H9 (cell line): Measurements from ENCODE around the gene TCEA3. TPM values are rescaled to one million over a fixed set of nuclear protein-coding genes. Genes with fewer than 3 reads are reported as not detected.

ENCODE experiments used
- DNase-seq: peaks from one replicate; pipeline ENCODE4 v3.0.0-alpha.2; 2017
- H2AFZ ChIP-seq: one replicate; pipeline ENCODE4 v1.6.1; 2013; ENCODE audit warnings: mild to moderate bottlenecking, low read length, control low read depth, moderate library complexity
- H2AK5ac ChIP-seq: 2 replicates; pipeline ENCODE4 v1.6.1; 2013; ENCODE audit warnings: low read length, control low read depth, mixed read lengths; ENCODE audit not compliant: insufficient read length
- H2BK120ac ChIP-seq: one replicate; pipeline ENCODE4 v1.6.1; 2013; ENCODE audit warnings: low read depth, mild to moderate bottlenecking, low read length, control low read depth, inconsistent platforms; ENCODE audit not compliant: poor library complexity, severe bottlenecking
- H2BK12ac ChIP-seq: 2 replicates; pipeline ENCODE4 v1.6.1; 2013; ENCODE audit warnings: low read length, control low read depth, mixed read lengths, low read depth; ENCODE audit not compliant: insufficient read length
- H2BK15ac ChIP-seq: 2 replicates; pipeline ENCODE4 v1.6.1; 2013; ENCODE audit warnings: low read depth, low read length, control low read depth
- H2BK20ac ChIP-seq: one replicate; pipeline ENCODE4 v1.6.1; 2013; ENCODE audit warnings: low read depth, mild to moderate bottlenecking, low read length, control low read depth, inconsistent platforms; ENCODE audit not compliant: poor library complexity, severe bottlenecking
- H2BK5ac ChIP-seq: 2 replicates; pipeline ENCODE4 v1.6.1; 2013; ENCODE audit warnings: low read length, control low read depth, mixed read lengths; ENCODE audit not compliant: insufficient read length
- H3K14ac ChIP-seq: 2 replicates; pipeline ENCODE4 v1.6.1; 2013; ENCODE audit warnings: low read length, control low read depth; ENCODE audit not compliant: insufficient read depth
- H3K18ac ChIP-seq: 2 replicates; pipeline ENCODE4 v1.6.1; 2013; ENCODE audit warnings: low read depth, mild to moderate bottlenecking, mixed read lengths, low read length, control low read depth; ENCODE audit not compliant: insufficient read length
- H3K23ac ChIP-seq: 2 replicates; pipeline ENCODE4 v1.6.1; 2013; ENCODE audit warnings: low read length, control low read depth, mixed read lengths, low read depth; ENCODE audit not compliant: insufficient read length
- H3K23me2 ChIP-seq: 2 replicates; pipeline ENCODE4 v1.6.1; 2013; ENCODE audit warnings: low read depth, mild to moderate bottlenecking, mixed read lengths, low read length, control low read depth; ENCODE audit not compliant: insufficient read length, poor library complexity, severe bottlenecking
- H3K27ac ChIP-seq: 2 replicates; pipeline ENCODE4 v1.5.1; 2013; ENCODE audit warnings: low read length, control low read depth, mixed read lengths, low read depth; ENCODE audit not compliant: insufficient read length
- H3K27me3 ChIP-seq: 2 replicates; pipeline ENCODE4 v1.6.1; 2013; ENCODE audit warnings: low read length, control low read depth, inconsistent platforms; ENCODE audit not compliant: insufficient read depth
- H3K4ac ChIP-seq: 2 replicates; pipeline ENCODE4 v1.6.1; 2013; ENCODE audit warnings: low read depth, mild to moderate bottlenecking, control low read depth, inconsistent platforms, low read length, moderate library complexity
- H3K4me1 ChIP-seq: 2 replicates; pipeline ENCODE4 v1.6.1; 2013; ENCODE audit warnings: low read length, control low read depth, inconsistent platforms; ENCODE audit not compliant: insufficient read depth
- H3K4me2 ChIP-seq: 2 replicates; pipeline ENCODE4 v1.6.1; 2013; ENCODE audit warnings: low read length, control low read depth, mixed read lengths; ENCODE audit not compliant: insufficient read length, insufficient read depth
- H3K56ac ChIP-seq: 2 replicates; pipeline ENCODE4 v1.6.1; 2013; ENCODE audit warnings: low read depth, mild to moderate bottlenecking, mixed read lengths, low read length, control low read depth; ENCODE audit not compliant: insufficient read length
- H3K79me1 ChIP-seq: 2 replicates; pipeline ENCODE4 v1.6.1; 2013; ENCODE audit warnings: low read depth, mild to moderate bottlenecking, moderate library complexity, low read length, control low read depth, inconsistent platforms; ENCODE audit not compliant: insufficient read depth, poor library complexity, severe bottlenecking
- H3K79me2 ChIP-seq: 2 replicates; pipeline ENCODE4 v1.6.1; 2013; ENCODE audit warnings: low read length, control low read depth, inconsistent platforms; ENCODE audit not compliant: insufficient read depth
- H3K9ac ChIP-seq: 2 replicates; pipeline ENCODE4 v1.6.1; 2013; ENCODE audit warnings: low read length, control low read depth, mixed read lengths; ENCODE audit not compliant: insufficient read length; ENCODE audit errors: extremely low read depth
- H3K9me3 ChIP-seq: one replicate; pipeline ENCODE4 v1.6.1; 2013; ENCODE audit warnings: low read depth, low read length, inconsistent platforms; ENCODE audit not compliant: control insufficient read depth
- H3T11ph ChIP-seq: one replicate; pipeline ENCODE4 v1.6.1; 2013; ENCODE audit warnings: mild to moderate bottlenecking, low read length, control low read depth, inconsistent platforms
- H4K20me1 ChIP-seq: one replicate; pipeline ENCODE4 v1.6.1; 2013; ENCODE audit not compliant: control insufficient read depth, insufficient read length, insufficient read depth
- H4K5ac ChIP-seq: 2 replicates; pipeline ENCODE4 v1.6.1; 2013; ENCODE audit warnings: low read depth, mild to moderate bottlenecking, mixed read lengths, low read length, control low read depth; ENCODE audit not compliant: insufficient read length
- H4K8ac ChIP-seq: replicated peaks from 2 replicates; pipeline ENCODE4 v1.6.1; 2013; ENCODE audit warnings: low read length, control low read depth, mixed read lengths, low read depth; ENCODE audit not compliant: insufficient read length
- H4K91ac ChIP-seq: 2 replicates; pipeline ENCODE4 v1.6.1; 2013; ENCODE audit warnings: low read depth, mild to moderate bottlenecking, moderate library complexity, mixed read lengths, low read length, control low read depth; ENCODE audit not compliant: insufficient read length
- H3K27ac Mint-ChIP-seq, 3 experiments: 2 replicates in 2 of 3; 3 replicates in 1 of 3; pipeline ENCODE4 v1.8.0; 2020 to 2021; ENCODE audit warnings: mixed read lengths in 3 of 3, mild to moderate bottlenecking in 1 of 3, moderate library complexity in 1 of 3
- H3K27me3 Mint-ChIP-seq: 2 replicates; pipeline ENCODE4 v1.8.0; 2021; ENCODE audit warnings: low read depth, mild to moderate bottlenecking, moderate library complexity, mixed read lengths
- H3K36me3 Mint-ChIP-seq, 3 experiments: 2 replicates in 2 of 3; 3 replicates in 1 of 3; pipeline ENCODE4 v1.8.0; 2020 to 2021; ENCODE audit warnings: low read depth in 3 of 3, mixed read lengths in 3 of 3; ENCODE audit not compliant: insufficient read depth in 1 of 3
- H3K4me1 Mint-ChIP-seq, 2 experiments: 2 replicates each; pipeline ENCODE4 v1.8.0; 2020; ENCODE audit warnings: mixed read lengths in 2 of 2
- H3K4me3 Mint-ChIP-seq, 2 experiments: 2 replicates in 1 of 2; 3 replicates in 1 of 2; pipeline ENCODE4 v1.8.0; 2020 to 2021; ENCODE audit warnings: mild to moderate bottlenecking in 2 of 2, mixed read lengths in 2 of 2, moderate library complexity in 1 of 2
- H3K9me3 Mint-ChIP-seq, 2 experiments: 2 replicates in 1 of 2; 3 replicates in 1 of 2; pipeline ENCODE4 v1.8.0; 2020; ENCODE audit warnings: mild to moderate bottlenecking in 2 of 2, mixed read lengths in 2 of 2, moderate library complexity in 1 of 2
- CTCF ChIP-seq: fragments of 200-600 bp; sonication (generic); conservative IDR thresholded peaks from 3 replicates; pipeline ENCODE4 v1.8.0; 2021; ENCODE audit warnings: antibody characterized with exemption, mild to moderate bottlenecking
- WGBS: extraction: QIAGEN DNeasy Blood & Tissue Kit; methylation state at CpG from one replicate; pipeline ENCODE4 v1.1.7; 2013; ENCODE audit warnings: missing lambda C conversion rate, low lambda C conversion rate, mixed read lengths; ENCODE audit not compliant: insufficient read length; ENCODE audit errors: extremely low coverage; 5-methylcytosine and 5-hydroxymethylcytosine counted together
- total RNA-seq: library from RNA; stranded (reverse); gene quantifications from 2 replicates; pipeline ENCODE4 v1.2.1, GENCODE V29; 2021

Gene TCEA3
- total RNA-seq, 1 experiment from 2014 or later: 0.37 TPM

DNA sequence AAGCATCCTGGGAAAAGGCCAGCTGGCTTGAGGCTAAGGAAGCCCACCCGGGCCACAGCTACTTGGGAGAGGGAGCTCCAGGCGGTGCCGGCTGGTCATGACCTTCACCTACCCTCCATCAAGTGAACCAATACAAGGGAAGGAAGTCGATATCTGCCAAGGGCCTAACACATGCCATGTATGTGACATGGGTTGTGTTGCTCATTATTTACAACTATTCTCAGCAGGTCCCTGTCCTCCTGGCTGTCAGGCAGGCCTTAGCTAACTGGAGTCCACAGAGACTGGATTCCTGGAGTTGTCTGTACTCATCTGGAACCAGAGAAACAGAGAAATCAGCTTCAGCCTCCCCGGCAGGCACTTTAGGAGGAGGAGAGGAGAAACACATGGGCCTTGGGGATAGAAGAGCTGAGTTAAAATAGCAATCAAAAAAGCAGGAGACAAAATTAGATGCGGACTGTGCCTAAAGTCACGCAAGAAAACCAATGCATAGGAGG lies 15.7 kb downstream of the TCEA3 start:
- no peak overlapping the region for H2BK12ac ChIP-seq
- no peaks in the 10 kb centered on the region for H3K9me3 Mint-ChIP-seq
- H4K91ac ChIP-seq: no peak overlapping the region
- H3K23me2 ChIP-seq: peaks cover under 1% of the 10 kb centered on the region
- H3K27me3 ChIP-seq: peaks cover 14% of the 10 kb centered on the region; the same call in 1 of the 2 replicates
- no peaks in the 10 kb centered on the region for H3K4me1 ChIP-seq
- H3K4me2 ChIP-seq: no peak overlapping the region
- H2AK5ac ChIP-seq: no peak overlapping the region
- H3K9ac ChIP-seq: no peak overlapping the region
- no peaks in the 10 kb centered on the region for H4K20me1 ChIP-seq
- no peaks in the 10 kb centered on the region for H3K36me3 Mint-ChIP-seq
- no peak overlapping the region for H2BK5ac ChIP-seq
- no peak overlapping the region for H4K5ac ChIP-seq
- no peaks in the 10 kb centered on the region for H3K9me3 ChIP-seq
- no peak overlapping the region for H3K4ac ChIP-seq
- H3K23ac ChIP-seq: no peak overlapping the region
- H3K27ac Mint-ChIP-seq: no peak overlapping the region
- no peak overlapping the region for H3K14ac ChIP-seq
- no peak overlapping the region for H3K56ac ChIP-seq
- no peak for TF ChIP-seq CTCF
- no peak overlapping the region for H2BK20ac ChIP-seq
- H2BK15ac ChIP-seq: no peak overlapping the region
- no peak overlapping the region for H3K27ac ChIP-seq
- H3K27me3 Mint-ChIP-seq: no peaks in the 10 kb centered on the region; the same call in 1 of the 2 replicates
- no peak overlapping the region for H3K18ac ChIP-seq
- H4K8ac ChIP-seq: no peak overlapping the region
- no peaks in the 10 kb centered on the region for H3K79me1 ChIP-seq
- DNase-seq: no peak
- no peak overlapping the region for H3T11ph ChIP-seq
- WGBS: no CpG with 5 or more reads among the region's 7 CpGs
- H3K79me2 ChIP-seq: no peaks in the 10 kb centered on the region
- H3K4me1 Mint-ChIP-seq: peaks cover under 1 to 3% of the 10 kb centered on the region in 2 experiments; a peak in 2 of 4 replicates
- H2BK120ac ChIP-seq: no peak overlapping the region
- no peak overlapping the region for H3K4me3 Mint-ChIP-seq
- H2AFZ ChIP-seq: no peak overlapping the region
